Type B pancreatic cell (in vitro differentiated cells): ENCODE results near the gene RASA2. TPM values are rescaled to one million over a fixed set of nuclear protein-coding genes. Genes with fewer than 3 reads are reported as not detected.

Source experiments
- DNase-seq: peaks from one replicate; pipeline ENCODE4 v3.0.0; 2021; ENCODE audit warnings: mixed read lengths; ENCODE audit not compliant: unreplicated experiment; ENCODE audit errors: extremely low spot score
- H3K27ac Mint-ChIP-seq: 2 replicates; pipeline ENCODE4 v1.8.0; 2021; ENCODE audit warnings: mild to moderate bottlenecking, mixed read lengths
- H3K27me3 Mint-ChIP-seq: 2 replicates; pipeline ENCODE4 v1.8.0; 2021; ENCODE audit warnings: mixed read lengths
- H3K36me3 Mint-ChIP-seq: 2 replicates; pipeline ENCODE4 v1.8.0; 2021; ENCODE audit warnings: mixed read lengths
- H3K4me1 Mint-ChIP-seq: one replicate; pipeline ENCODE4 v1.8.0; 2021; ENCODE audit warnings: mixed read lengths; ENCODE audit not compliant: unreplicated experiment
- H3K4me3 Mint-ChIP-seq: 2 replicates; pipeline ENCODE4 v1.8.0; 2021; ENCODE audit warnings: mild to moderate bottlenecking, mixed read lengths
- H3K9me3 Mint-ChIP-seq: 2 replicates; pipeline ENCODE4 v1.8.0; 2021; ENCODE audit warnings: mixed read lengths
- CTCF ChIP-seq: fragments of 200-600 bp; sonication (generic); conservative IDR thresholded peaks from 2 replicates; pipeline ENCODE4 v1.5.0; 2021; ENCODE audit warnings: antibody characterized with exemption, mild to moderate bottlenecking
- total RNA-seq: library from RNA; stranded (reverse); gene quantifications from 2 replicates; pipeline ENCODE4 v1.2.1, GENCODE V29; 2021; ENCODE audit warnings: low replicate concordance

The RASA2 gene
- total RNA-seq, 1 donor from 2014 or later = 20.3 TPM

- DNase-seq = no peak
- H3K9me3 Mint-ChIP-seq = peaks cover 6% of the 10 kb centered on the region
- H3K27ac Mint-ChIP-seq = no peak overlapping the region
- H3K4me1 Mint-ChIP-seq = no peaks in the 10 kb centered on the region
- no peak overlapping the region for H3K4me3 Mint-ChIP-seq
- no peaks in the 10 kb centered on the region for H3K27me3 Mint-ChIP-seq
- no peak for TF ChIP-seq CTCF
- H3K36me3 Mint-ChIP-seq = peaks cover 29% of the 10 kb centered on the region
These were observed 65.7 kb downstream of the RASA2 start for GRCh38 chr3:141552440-141552991.

GRCh38 chr3:141553055-141553454, 66.2 kb downstream of the RASA2 start:
- Mint-ChIP-seq H3K4me3 (no peak overlapping the region), H3K9me3 (peaks cover under 1% of the 10 kb centered on the region), H3K27ac (no peak overlapping the region), H3K4me1 (no peaks in the 10 kb centered on the region), H3K27me3 (no peaks in the 10 kb centered on the region), H3K36me3 (peaks cover 23% of the 10 kb centered on the region)
- no peak for DNase-seq
- no peak for TF ChIP-seq CTCF

- Mint-ChIP-seq H3K4me3 (no peak overlapping the region), H3K27ac (no peak overlapping the region), H3K4me1 (no peaks in the 10 kb centered on the region), H3K27me3 (no peaks in the 10 kb centered on the region), H3K36me3 (peaks cover 7% of the 10 kb centered on the region), H3K9me3 (no peaks in the 10 kb centered on the region)
- no peak for TF ChIP-seq CTCF
- no peak for DNase-seq
These were observed 69.2 kb downstream of the RASA2 start for GRCh38 chr3:141556034-141556433.

- no peaks in the 10 kb centered on the region for H3K27me3 Mint-ChIP-seq
- H3K9me3 Mint-ChIP-seq = no peaks in the 10 kb centered on the region
These were observed 71.3 kb downstream of the RASA2 start for GRCh38 chr3:141557961-141558706.

GRCh38 chr3:141561426-141562034, 74.7 kb downstream of the RASA2 start:
- H3K36me3 Mint-ChIP-seq = no peaks in the 10 kb centered on the region
- H3K27ac Mint-ChIP-seq = no peak overlapping the region
- no peaks in the 10 kb centered on the region for H3K9me3 Mint-ChIP-seq
- TF ChIP-seq CTCF = peak; percentile 99
- no peaks in the 10 kb centered on the region for H3K27me3 Mint-ChIP-seq
- DNase-seq = no peak
- H3K4me1 Mint-ChIP-seq = no peaks in the 10 kb centered on the region
- no peak overlapping the region for H3K4me3 Mint-ChIP-seq

More at GRCh38 chr3:141557961-141558706, 71.3 kb downstream of the RASA2 start:
- H3K27ac Mint-ChIP-seq = no peak overlapping the region
- no peak for TF ChIP-seq CTCF
- H3K4me3 Mint-ChIP-seq = no peak overlapping the region
- DNase-seq = no peak
- peaks cover 4% of the 10 kb centered on the region for H3K36me3 Mint-ChIP-seq
- H3K4me1 Mint-ChIP-seq = no peaks in the 10 kb centered on the region
